Stimulated activated naive CD4-positive, alpha-beta T cell treated with Interleukin-2 at 50 U/mL for 16 hours (primary cell): ENCODE measurements around the gene SPDEF.

Source experiments
- DNase-seq: peaks from one replicate; lab custom pipeline; 2025; lab: John Stamatoyannopoulos, UW

The SPDEF gene

GRCh38 chr6:34527751-34528670 is 28.1 kb downstream of the SPDEF start:
- no peak for DNase-seq

GRCh38 chr6:34526992-34527728 is 29.0 kb downstream of the SPDEF start:
- peak; percentile 95 for DNase-seq

DNA sequence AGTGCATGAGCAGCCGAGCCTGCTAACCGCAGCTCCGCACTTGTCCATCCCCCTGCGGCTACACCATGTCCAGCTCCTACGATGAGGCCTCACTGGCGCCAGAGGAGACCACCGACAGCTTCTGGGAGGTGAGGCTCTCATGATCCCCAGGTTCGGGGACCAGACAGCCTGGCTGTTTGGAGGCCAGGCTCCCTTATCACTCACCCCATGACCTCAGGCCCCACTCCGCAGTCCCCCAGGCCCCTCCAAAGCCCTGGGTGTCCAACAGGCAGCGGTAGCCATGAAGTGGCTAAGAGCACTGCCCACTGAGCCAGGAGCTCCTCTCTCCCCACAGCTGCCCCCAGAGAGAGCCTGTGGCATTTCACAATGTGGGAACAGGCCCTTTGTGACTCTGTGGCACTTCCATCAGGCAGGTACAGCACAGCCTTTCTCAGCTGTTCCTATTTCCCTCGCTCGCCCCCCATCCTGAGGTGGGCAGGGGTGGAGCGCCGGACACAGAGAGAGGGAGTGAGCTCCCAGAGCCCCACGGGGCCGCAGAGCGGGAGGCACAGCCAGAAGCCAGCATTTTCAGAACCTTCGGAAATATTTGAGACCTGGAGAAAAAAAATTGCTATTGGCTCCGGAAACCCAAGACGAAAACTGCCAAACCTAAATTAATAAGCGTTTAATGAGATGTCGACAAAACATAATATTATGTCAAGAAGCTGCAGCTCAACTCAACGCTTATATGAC is 29.7 kb downstream of the SPDEF start:
- DNase-seq: no peak

DNA sequence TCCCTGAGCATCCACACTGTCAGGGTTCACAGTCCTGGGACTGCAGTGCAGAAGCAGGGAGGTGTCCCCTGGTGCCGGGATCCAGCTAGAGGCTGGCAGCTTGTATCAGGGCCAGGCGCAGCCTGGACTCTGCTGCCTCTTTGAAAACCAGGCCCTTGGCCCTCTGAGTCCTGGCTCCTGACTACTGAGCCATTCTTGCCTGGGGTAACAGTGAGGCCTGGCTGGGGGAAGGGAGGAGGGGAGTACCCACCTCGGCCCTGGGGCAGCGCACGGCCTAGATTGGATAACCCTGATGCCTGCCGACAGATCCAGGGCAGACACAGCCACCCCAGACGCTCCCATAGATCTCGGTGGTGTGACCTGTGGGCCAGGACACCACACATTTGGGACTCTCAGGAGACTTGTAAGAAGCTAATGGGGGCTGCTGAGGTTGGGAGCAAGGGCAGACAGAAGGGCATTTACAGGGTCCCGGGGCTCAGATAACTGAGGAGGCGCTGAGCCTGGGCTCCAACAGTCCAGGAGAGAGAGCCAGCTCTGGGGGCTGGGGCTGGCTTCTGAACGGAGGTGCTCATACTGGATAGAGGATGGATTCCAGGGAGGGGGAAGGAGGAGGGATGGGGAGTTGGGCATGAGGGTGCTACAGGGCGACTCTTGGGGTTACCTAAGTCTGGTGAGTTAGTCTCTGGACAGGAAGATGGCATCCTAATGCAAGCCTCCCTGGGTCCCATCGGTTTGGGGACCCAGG is 30.5 kb downstream of the SPDEF start:
- no peak for DNase-seq

- DNase-seq: no peak
These were observed 31.2 kb downstream of the SPDEF start for GRCh38 chr6:34524971-34525370.

- no peak for DNase-seq
These were observed 31.6 kb downstream of the SPDEF start for GRCh38 chr6:34524499-34524898.

GRCh38 chr6:34523441-34524206 is 32.5 kb downstream of the SPDEF start:
- DNase-seq: no peak

- no peak for DNase-seq
These were observed 33.4 kb downstream of the SPDEF start for GRCh38 chr6:34522761-34523160.

- no peak for DNase-seq
These were observed 34.5 kb downstream of the SPDEF start for GRCh38 chr6:34521463-34522285.

DNA sequence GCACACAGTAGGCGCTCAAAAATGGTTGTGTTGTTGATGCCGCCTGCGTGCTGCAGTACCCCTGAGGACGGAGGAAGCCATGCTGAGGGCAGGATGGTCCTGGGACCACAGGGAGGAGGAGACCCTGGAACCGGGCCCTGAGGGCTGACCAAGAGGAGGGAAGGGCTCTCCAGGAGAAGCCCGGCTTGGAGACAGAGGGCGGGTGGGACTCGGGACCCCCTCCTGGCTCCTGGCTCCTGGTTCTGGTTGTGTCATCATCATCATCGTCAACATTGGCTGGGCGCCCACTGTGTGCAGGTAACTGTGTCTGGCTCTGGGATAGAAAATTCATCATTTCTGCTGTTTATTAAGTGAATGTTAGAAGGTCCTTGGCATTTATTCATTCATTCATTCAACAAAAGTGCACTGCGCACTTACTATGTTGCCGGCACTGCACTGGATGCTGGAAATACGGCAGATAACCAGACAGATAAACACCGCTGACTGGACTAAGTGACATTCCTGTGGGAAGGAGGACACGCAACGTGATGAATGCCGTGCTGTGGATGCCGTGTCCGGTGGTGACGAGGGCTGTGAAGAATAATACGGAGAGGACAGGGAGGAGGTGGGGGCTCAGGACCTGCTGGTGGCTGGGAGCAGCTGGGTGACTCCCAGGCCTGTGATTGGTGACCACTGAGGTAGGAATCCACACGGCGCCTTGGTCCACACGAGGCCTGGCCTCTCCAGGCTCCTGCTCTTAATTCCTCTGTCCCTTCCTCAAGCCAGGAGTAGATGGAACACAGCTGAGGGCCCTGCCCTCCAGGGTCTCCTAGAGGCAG is 35.3 kb downstream of the SPDEF start:
- DNase-seq: no peak

- DNase-seq: no peak
These were observed 36.0 kb downstream of the SPDEF start for GRCh38 chr6:34519971-34520644.

DNA sequence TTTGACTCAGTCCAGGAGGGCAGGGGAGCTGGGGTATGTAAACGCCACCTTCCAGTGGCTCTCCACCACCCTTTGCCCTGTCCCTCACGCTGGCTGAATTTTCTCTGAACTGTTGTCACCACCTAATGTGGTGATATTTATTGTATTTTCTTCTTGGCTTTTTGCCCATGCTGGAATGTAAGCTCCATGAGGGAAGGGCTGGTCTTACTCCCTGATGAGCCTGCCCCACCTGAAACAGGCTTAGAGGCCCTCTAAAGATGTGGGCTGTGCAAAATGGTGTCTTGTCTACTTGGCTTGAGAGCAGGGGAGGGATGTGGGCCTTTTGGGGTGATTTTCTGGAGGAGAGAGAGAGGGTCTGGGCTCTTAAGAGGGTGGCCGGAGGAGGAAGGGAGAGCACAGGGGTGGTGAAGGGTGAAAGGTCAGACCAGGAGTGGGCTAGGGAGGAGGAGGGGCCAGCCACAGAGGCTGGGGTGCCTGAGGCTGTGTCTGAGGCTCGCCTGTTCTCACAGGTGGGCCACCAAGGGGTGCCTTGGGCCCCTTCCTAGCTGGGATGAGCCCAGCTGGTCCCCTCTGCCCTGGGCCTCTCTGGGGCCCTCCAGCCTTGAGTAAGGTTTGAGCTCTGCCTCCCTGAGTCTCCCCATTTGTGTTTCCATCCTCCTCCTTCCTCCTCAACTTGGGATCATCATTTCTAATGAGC is 37.3 kb downstream of the SPDEF start:
- DNase-seq: no peak

DNA sequence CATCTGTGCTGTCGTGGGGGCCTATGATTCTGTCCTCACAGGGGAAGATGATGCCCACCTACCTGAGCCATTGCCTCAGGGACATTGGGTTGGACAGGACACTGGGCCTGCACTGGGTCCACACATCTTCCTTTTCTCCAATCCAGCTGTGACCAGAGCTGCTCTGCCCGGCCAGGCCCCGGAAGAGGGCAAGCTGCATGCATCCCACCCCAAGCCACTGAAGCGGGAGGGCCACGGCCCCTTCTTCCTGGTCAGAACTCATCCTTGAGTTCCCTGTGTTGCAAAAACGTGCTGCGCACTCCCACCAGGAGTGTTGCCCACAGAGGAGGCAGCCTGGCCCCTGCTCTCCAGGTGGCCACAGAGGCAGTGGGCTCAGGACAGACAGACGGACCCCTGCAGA is 38.2 kb downstream of the SPDEF start:
- no peak for DNase-seq

DNA sequence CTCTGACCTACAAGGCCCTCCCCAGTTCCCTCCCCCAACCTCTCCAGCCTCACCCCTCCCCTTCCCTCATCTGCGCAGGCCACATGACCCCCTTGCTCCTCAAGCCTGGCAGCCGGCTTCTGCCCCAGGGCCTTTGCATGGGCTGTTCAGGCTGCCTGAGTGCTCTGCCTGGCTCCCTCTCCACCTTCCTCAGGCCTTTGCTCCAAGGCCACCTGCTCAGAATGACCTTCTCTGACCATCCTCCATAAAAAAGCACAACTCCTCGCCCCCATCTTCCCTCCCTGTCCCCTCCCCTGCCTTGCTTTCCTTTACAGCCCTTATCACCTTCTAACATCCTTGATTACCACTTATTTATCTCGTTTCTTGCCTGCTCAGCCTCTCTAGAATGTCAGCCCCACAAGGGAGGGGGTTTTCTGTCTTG is 38.7 kb downstream of the SPDEF start:
- no peak for DNase-seq

- no peak for DNase-seq
These were observed 39.5 kb downstream of the SPDEF start for GRCh38 chr6:34516391-34517324.

DNA sequence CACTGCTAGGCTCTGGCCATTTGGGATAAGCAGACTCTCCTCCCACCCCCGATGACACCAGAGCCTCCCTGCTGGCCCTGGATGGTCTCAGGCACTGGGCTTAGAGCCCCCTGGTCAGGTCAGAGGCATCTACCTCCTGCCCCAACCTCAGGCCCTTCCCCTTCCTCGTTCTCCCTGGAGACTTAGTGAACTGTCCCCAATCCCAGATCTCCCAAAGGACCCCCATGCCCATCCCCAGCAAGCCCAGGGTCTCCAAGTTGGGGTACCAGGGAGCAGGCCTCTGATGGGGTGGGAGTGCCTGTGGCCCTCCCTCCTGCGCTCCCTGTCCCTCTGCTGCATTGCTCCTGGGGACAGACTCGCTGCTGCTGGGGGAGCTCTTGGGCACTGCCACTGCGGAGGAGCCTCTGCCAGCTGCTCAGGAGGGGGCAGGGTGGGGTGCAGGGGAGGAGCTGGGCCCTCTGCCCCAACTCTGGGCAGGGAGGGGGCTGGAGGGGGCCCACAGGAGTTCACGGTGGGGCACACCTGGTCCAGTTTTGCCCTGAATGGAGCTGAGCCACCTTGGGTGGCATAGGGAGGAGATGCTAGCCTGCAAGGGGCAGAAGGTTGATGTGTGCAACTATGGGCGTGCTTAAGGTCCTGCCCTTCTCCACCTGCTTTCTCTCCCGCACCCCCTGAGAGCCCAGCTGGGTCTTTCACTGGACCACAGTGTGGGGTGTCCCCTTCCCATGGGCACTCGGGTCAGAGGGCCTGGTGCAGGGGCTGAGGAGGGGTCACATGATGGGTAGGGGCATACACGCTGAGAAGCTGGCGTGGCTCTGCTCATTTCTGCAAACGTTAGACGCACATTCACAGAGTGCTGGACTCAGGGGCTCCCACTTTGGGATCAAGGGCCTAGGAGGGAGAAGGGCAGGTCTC is 40.4 kb downstream of the SPDEF start:
- DNase-seq: no peak
